GM21390 (cell line): ENCODE results near the gene ZNF536.

ENCODE experiments used
- ATAC-seq: cut with Tn5 transposase; IDR thresholded peaks from one replicate; pipeline ENCODE4 v1.9.1; 2021; ENCODE audit not compliant: unreplicated experiment

The ZNF536 gene

DNA sequence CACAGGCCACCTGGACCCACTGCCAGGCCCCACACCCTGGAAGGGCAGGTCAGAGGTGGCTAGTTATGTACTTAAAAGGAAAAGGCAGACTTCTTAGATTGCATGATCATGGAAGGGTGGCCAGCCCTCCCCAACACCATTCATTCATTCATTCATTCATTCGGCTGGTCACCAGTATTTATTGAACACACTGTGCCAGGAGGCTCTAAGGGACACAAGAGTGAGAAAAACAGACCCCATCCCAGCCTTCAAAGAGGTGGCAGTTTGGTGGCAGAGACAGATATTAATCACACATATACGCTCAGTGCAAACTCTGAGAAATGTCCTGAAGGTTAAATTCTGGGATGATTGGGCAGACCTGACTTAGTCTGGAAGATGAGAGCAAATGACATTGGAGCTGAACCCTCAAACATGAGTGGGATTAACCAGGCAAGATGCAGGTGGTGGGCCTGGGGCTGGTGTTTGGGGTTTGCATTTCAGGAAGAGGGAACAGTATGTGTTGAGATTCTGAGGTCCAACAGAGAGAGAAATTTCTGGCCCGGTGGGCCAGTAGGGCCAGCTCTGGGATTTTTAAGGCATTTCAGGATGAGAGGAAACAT lies 147.5 kb downstream of the ZNF536 start:
- no peak for ATAC-seq

DNA sequence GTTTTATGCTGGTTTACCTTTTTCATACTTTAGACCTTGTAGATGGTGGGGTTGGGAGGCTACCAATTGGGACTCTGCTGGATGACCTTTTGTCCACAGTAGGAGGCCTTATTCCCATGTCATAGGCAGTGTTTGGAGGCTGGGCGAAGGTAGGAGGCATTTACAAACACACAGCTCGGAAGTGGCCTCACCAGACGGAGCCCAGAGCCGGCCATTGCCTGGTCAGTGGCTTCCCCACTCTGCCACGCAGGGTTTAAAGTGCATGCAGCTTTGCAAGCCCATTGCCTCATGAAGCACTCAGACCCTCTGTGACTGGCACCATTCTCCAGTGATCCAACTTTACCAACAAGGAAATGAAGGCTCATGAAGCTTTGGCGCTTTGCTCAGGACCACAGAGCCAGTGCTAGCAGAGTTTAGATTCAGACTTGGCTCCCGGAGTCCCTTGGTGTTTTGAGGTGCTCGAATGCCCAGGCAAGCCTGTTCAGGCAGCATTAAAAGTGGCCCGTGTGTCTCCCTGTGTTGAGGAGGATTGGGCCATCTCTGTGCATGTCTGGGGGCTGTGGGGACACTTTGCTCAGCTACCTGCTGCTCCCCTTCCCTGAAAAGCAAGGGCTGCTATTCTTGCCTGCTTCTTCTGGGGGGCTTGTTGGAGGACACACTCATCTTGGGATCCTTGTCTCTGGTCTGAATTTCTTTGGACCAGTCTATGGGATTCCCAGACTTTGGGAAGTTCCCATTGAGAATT lies 148.7 kb downstream of the ZNF536 start:
- no peak for ATAC-seq

- ATAC-seq = no peak
Observed at GRCh38 chr19:30521937-30522336, 149.8 kb downstream of the ZNF536 start.

DNA sequence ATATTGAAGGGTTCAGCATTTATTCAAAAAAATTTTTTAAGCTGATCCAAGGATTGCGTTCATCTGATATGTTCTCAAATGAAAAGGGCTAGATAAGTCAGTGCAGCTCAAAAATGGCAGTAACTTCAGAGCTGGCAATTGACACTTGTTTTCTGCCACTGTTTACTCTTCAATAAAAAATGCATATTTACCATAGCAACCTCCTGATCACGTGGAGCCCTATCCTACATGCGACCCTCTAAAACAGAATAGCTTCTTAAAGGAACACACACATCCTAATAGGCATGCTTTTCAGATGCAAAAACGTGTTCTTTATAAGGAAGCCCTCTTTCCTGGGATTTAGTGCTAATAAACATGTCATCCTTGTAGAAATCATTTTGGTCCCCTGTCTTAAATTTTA lies 150.2 kb downstream of the ZNF536 start:
- no peak for ATAC-seq

- ATAC-seq = no peak
Observed at GRCh38 chr19:30523791-30524190, 151.6 kb downstream of the ZNF536 start.

DNA sequence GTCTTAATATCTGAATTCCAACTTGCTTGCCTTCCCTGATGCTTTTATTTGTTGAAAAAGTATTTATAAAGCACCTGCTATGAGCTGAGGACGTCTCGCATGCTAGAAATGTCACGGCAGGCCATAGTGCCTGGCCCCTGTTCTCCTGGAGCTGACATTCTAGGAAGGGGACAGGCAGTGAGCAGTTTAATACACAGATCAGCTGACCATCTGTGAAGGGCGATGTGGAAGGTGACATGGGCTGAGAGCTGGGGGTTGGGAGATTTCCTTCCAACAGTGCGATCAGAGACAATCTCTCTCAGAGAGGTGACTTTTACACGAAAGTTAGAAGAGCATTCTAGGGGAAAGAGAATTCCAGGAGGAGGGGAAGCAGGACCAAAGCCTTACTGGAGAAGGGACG lies 153.2 kb downstream of the ZNF536 start:
- ATAC-seq = no peak

- no peak for ATAC-seq
Observed at GRCh38 chr19:30528919-30529318, 156.7 kb downstream of the ZNF536 start.

- no peak for ATAC-seq
Observed at GRCh38 chr19:30529876-30530275, 157.7 kb downstream of the ZNF536 start.

GRCh38 chr19:30530751-30531150 lies 158.6 kb downstream of the ZNF536 start:
- ATAC-seq = no peak

GRCh38 chr19:30535011-30535410 lies 162.8 kb downstream of the ZNF536 start:
- ATAC-seq = no peak

GRCh38 chr19:30536975-30537374 lies 164.8 kb downstream of the ZNF536 start:
- no peak for ATAC-seq

GRCh38 chr19:30539315-30539714 lies 167.1 kb downstream of the ZNF536 start:
- ATAC-seq = no peak

DNA sequence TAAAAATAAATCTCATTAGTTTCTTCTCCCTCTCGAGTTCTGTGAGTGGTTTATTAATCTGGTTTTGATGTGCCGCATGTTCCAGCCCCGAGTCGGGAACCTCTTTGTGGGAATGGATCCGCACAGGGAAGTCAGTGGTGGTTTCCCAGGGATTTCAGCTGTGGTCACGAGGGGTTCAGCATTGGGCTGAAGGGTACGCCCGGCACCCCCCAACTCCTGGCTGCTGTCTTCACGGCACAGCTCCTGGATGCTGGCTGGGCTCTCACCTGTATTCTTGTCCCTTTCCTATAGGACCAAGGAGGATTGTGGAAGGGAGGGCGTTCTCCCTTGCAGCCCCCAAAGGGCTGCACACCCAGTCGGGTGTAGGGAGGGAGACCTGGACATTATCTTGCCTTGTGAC lies 167.8 kb downstream of the ZNF536 start:
- no peak for ATAC-seq

GRCh38 chr19:30540761-30541160 lies 168.6 kb downstream of the ZNF536 start:
- ATAC-seq = no peak

DNA sequence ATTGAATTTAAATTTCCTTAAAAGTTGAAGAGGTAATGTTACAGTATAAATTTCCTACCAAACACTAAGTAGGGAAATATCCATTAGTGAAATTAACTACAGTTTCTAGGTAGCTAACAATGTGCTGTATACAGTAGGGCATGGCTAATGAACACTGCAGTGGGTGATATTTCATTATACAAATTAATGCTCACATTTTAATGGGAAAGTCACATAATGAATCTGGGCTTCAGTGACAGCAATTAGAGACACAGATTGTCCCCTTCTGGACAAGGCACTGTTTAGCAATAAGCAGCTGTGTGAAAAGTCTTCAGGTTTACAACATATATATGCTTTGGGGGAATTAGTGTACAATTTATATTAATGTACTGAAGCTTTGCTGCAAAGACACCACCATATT lies 169.4 kb downstream of the ZNF536 start:
- ATAC-seq = no peak

- ATAC-seq = no peak
Observed at GRCh38 chr19:30543243-30543945, 171.2 kb downstream of the ZNF536 start.

DNA sequence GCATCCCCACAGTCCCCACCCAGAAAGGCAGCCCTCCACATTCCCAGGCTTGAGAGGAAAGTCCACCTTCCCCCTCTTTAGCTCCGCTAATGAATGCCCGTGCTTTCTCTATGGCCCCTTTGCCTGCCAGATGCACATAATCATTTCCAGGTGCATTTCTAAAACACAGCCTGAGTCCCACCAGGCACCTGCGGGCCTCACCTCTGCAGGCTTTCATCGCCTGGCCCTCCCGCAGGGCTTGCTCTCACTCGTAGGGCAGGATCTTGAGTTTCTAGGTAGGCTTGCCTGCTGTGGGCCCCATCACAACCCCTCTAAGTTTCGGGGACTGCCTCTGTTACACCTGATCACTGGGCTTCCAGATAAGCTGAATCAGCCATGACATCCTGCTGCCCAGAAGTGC lies 173.6 kb downstream of the ZNF536 start:
- no peak for ATAC-seq

- no peak for ATAC-seq
Observed at GRCh38 chr19:30546332-30546731, 174.1 kb downstream of the ZNF536 start.

DNA sequence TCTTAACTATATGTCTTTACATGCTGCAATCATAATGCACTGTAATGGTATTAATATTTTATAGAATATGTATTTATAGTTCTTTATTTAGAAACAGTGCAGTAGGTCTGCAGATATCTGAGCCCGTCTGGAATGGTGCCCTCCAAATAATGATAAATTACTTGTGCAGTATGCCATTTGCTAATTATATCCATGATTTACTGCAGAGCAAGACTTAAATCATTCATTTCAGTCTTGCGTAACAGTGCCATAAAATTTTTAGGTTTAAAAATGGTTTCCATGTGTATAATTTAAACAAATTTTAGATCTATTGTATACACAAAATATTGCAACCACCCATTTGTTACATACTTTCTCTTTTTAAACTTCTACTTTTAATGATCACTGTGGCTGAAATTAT lies 175.1 kb downstream of the ZNF536 start:
- no peak for ATAC-seq

GRCh38 chr19:30549151-30549550 lies 177.0 kb downstream of the ZNF536 start:
- no peak for ATAC-seq

DNA sequence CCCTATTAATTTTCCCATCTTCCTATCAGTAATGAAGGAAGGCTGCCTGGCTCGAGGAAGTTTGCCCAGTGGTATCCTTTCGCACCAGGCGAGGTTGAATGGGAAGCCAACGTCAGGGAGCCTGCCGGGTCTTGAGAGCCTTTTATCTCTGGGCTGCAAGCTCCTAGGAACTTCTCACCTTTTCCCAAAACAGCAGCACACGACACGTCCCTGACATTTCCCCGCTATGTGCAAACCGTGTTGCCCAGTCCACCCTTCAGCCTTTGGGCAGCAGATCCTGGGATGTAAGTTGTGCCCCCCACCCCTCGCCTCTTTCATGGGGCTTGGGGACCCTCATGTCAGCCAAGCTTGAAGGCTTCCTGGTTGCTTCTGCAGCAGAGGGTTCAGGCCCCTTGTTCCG lies 179.1 kb downstream of the ZNF536 start:
- ATAC-seq = no peak

DNA sequence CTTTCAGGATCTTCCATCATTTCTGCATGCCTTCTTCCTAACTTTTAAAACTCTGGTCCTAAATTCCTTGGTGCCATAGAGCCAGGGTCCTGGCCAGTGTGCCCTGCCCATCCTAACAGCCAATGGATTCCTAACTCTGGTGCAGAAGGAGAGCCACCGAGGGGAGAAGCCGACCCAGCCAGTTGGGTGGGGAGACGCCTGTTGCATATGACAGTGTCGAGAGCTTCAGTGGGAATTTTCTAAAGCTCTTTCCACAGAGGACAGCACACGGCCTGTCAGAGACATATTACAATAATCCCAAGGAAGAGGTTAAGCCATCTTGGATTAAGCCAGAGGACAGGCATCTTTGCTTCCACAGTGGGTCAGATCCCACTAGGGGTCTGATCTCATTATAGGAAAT lies 180.4 kb downstream of the ZNF536 start:
- ATAC-seq = no peak
